ENCODE measurements around the gene PTBP3. TPM values are rescaled to one million over a fixed set of nuclear protein-coding genes. Genes with fewer than 3 reads are reported as not detected.
A peak's percentile ranks its signal among the peaks of the same experiment; 100 is the strongest.

PTBP3 gene
- total and polyA plus RNA-seq, 2 of the 13 experiments (the other 11 are each of a cell fraction or from before 2014, with no cell fraction given), result 52.8 to 61.1 TPM

DNA sequence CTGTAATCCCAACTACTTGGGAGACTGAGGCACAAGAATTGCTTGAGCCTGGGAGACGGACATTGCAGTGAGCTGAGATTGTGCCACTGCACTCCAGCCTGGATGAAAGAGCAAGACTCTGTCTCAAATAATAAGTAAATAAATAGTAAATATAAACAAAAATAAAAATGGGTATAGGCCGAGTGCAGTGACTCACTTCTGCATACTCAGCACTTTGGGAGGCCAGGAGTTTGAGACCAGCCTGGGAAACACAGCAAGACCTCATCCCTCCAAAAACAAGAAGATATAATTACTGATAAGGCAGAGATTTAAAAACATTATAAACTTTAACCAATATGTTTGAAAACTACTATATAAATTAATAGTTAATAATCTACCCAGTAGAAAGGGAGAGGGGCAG, 120.5 kb downstream of the PTBP3 start:
- in situ Hi-C loops (cut with HindIII; ENCODE audit: extremely low pct_ligation_motif_present, low pct_unique_long_range_greater_than_20kb), result no loop called here
- Histone ChIP-seq H3K79me2 (ENCODE audit: insufficient read depth, low read length) (no peaks in the 10 kb centered on the region), H2AFZ (ENCODE audit: low read length) (no peak overlapping the region), H3K4me3 (replicated peaks in 1 of 3; ENCODE audit: insufficient read depth in 1 of 3, low read depth in 2 of 3, low read length in 3 of 3) (no peak overlapping the region), H3K9me3 (ENCODE audit: low read length) (peaks cover 2% of the 10 kb centered on the region), H3K36me3 (replicated peaks in 1 of 2; ENCODE audit: control insufficient read depth in 1 of 2, insufficient read depth in 2 of 2, low read length in 2 of 2) (peaks cover 0 to 25% of the 10 kb centered on the region in 2 experiments; a peak in 3 of 5 replicates), H3K4me1 (ENCODE audit: insufficient read depth, low read length) (peaks cover 19% of the 10 kb centered on the region), H3K27ac (ENCODE audit: extremely low read length, insufficient read depth, low read length) (no peak overlapping the region), H3K9ac (ENCODE audit: insufficient read depth, low read depth, low read length) (no peak overlapping the region), H3K4me2 (ENCODE audit: low read depth, low read length) (no peak overlapping the region), H4K20me1 (ENCODE audit: insufficient read depth, low read length) (no peaks in the 10 kb centered on the region; the same call in 1 of the 2 replicates), H3K27me3 (ENCODE audit: control insufficient read depth in 1 of 2, insufficient read depth in 2 of 2, low read length in 2 of 2) (no peaks in the 10 kb centered on the region)
- TF ChIP-seq ETV5 (CRISPR knock-in tag; IDR thresholded peaks at IDR 0.05; ENCODE audit: borderline replicate concordance), result no peak
- TF ChIP-seq MBD4 (IDR thresholded peaks at IDR 0.05; ENCODE audit: borderline replicate concordance, low read length), result no peak
- TF ChIP-seq GATAD2A (CRISPR knock-in tag; IDR thresholded peaks at IDR 0.05), result no peak
- peak; percentile 83 to 89 for TF ChIP-seq MAFK (conservative IDR thresholded peaks at IDR 0.05 in 1 of 2, IDR thresholded peaks at IDR 0.05 in 1 of 2; ENCODE audit: low read length in 2 of 2)
- no peak for TF ChIP-seq GABPB1 (CRISPR knock-in tag; IDR thresholded peaks at IDR 0.05)
- TF ChIP-seq, protein P1, sequence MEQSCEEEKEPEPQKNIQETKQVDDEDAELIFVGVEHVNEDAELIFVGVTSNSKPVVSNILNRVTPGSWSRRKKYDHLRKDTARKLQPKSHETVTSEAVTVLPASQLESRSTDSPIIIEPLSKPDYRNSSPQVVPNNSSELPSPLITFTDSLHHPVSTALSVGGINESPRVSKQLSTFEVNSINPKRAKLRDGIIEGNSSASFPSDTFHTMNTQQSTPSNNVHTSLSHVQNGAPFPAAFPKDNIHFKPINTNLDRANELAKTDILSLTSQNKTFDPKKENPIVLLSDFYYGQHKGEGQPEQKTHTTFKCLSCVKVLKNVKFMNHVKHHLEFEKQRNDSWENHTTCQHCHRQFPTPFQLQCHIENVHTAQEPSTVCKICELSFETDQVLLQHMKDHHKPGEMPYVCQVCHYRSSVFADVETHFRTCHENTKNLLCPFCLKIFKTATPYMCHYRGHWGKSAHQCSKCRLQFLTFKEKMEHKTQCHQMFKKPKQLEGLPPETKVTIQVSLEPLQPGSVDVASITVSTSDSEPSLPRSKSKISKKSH (CRISPR knock-in tag; IDR thresholded peaks at IDR 0.05; ENCODE audit: borderline replicate concordance), result no peak
- no peak for TF ChIP-seq TOE1 (CRISPR knock-in tag; IDR thresholded peaks at IDR 0.05)
- no peak for TF ChIP-seq ZSCAN9 (CRISPR knock-in tag; IDR thresholded peaks at IDR 0.05; ENCODE audit: borderline replicate concordance)
- peak; percentile 83 for TF ChIP-seq MAFF (IDR thresholded peaks at IDR 0.05; ENCODE audit: low read depth, low read length)
- TF ChIP-seq BRCA1 (CRISPR knock-in tag; IDR thresholded peaks at IDR 0.05), result no peak
- TF ChIP-seq ZNF205 (CRISPR knock-in tag; IDR thresholded peaks at IDR 0.05), result no peak
- 95% methylated on average over 2 of the region's 2 CpGs for WGBS (ENCODE audit: low lambda C conversion rate)
- CTCF ChIA-PET (ENCODE audit: low intra/inter-chr PET ratio, low total read pairs), result no interaction called here
- intact Hi-C loops (cut with micrococcal nuclease; ENCODE audit: unreplicated experiment), result loop anchor here (5.0 kb wide), 1 partner anchor 46 kb away; no protein-coding TSS in a partner anchor
- POLR2A ChIA-PET, result no interaction called here
- DNase-seq (ENCODE audit: low spot score), result no peak
- FAIRE-seq, result no peak
- no peak for ATAC-seq
- no TSS peak for BruUV-seq (replicated peaks)
